HG03039 (cell line): ENCODE data around the gene HUS1.
A peak's percentile ranks its signal among the peaks of the same experiment; 100 is the strongest.
"Not testable (repeated sequence)": the region's sequence is repeated elsewhere in the genome, so short reads cannot be mapped to it uniquely, and the experiment has no call there.

Experiments
- ATAC-seq: cut with Tn5 transposase; IDR thresholded peaks from one replicate; pipeline ENCODE4 v1.9.1; 2021; ENCODE audit warnings: mild to moderate bottlenecking, moderate library complexity; ENCODE audit not compliant: unreplicated experiment

Gene HUS1

GRCh38 chr7:47980648-47981047, 1.2 kb upstream of the HUS1 start:
- not testable (repeated sequence) for ATAC-seq

- no peak for ATAC-seq
Observed at GRCh38 chr7:47979832-47980181, 392 bp upstream of the HUS1 start.

- ATAC-seq: no peak
Observed at GRCh38 chr7:47978790-47979144, 648 bp downstream of the HUS1 start.

GRCh38 chr7:47973739-47974138, 5.7 kb downstream of the HUS1 start:
- no peak for ATAC-seq

DNA sequence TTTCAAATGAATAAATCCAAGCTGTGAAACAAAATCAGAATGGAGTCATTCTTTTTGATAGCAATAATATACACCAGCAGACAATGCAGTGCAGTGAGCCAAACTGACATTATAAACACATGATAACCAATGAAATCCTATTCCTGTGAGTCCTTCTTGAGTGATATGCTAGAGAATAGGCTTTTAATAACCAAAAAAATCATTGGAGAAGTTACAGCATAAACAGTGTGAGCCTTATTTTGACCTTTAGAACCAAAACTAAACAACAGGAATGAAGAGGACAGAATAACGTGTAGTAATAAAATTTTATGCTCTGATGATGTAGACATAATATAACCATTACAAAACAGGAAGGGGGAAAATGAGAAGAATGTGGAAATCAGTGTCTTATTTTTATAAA, 8.7 kb downstream of the HUS1 start:
- no peak for ATAC-seq

DNA sequence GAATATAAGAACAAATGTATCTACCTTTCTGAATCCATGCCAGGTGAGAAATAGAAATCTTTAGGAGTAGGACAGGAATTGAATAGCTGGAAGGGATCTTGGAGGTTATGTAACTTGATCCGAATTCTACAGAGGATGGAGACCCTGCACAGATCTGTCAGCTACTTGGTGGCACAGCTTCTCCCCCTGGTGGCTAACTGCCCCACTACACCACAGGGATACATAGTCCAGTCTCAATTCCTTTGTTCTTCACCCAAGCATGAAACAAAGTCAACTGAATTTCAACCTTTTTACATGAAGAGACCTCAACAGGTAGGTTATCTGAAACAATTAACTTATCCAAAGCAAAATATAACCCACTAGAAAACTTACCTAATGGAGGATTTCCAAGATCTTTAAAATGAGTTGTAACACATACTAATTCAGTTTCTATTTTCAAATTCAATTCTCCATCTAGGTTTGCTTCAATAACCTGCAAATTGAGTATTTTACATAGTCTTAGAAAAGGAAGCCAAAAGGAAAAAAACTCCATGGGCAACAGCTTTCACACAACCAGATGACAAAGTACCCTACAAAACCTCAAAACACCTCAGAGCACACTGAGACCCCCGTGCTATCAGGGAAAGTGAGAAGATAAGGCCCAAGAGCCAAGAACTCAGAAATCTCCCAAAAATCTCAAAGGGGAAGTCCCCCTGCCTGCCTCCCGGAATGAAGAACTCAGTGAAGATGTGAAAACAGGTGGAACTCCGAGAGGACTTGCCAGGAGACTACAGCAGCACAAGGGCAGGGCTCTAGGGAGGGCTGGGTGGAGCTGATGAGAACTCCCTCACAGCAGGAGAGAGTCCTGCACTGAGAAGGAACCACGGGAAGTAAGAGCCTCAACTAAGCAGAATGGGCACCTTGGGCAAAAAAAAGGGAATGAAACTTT, 10.3 kb downstream of the HUS1 start:
- no peak for ATAC-seq

GRCh38 chr7:47967708-47968107, 11.7 kb downstream of the HUS1 start:
- ATAC-seq: no peak

DNA sequence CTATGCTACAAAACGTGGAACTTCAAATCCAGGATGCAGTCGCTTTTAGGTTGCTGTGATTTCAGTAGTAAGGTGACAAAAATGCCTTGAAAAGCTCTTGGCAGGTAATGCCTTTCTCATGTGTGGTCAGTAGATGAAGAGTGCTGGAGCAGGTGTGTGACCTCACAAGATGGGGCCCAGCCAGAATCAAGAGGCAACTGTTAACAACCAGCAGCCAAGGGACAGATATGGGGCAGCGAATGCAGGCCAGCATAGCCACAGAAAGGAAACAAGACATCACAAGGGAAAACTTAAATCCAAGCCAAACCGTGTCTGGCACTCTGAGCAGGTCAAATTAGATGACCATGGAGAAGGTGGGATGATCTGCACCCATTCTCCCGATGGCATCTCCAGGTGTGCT, 12.3 kb downstream of the HUS1 start:
- ATAC-seq: no peak

GRCh38 chr7:47965456-47965855, 14.0 kb downstream of the HUS1 start:
- ATAC-seq: no peak

DNA sequence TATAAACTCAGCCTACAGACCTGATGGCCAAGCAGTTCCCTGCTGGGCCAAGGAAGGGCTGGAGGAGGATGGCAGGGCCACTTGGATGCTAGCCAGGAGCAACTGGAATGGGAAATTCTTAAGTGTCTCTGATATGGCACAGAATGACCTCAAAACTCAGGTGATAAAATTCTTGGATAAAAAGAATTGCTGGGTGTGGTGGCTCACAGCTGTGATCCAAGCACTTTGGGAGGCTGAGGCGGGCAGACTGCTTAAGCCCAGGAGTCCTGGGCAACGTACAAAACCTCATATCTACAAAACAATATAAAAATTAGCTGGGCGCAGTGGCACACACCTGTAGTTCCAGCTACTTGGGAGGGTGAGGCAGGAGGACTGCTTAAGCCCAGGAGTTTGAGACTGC, 17.2 kb downstream of the HUS1 start:
- ATAC-seq: no peak

DNA sequence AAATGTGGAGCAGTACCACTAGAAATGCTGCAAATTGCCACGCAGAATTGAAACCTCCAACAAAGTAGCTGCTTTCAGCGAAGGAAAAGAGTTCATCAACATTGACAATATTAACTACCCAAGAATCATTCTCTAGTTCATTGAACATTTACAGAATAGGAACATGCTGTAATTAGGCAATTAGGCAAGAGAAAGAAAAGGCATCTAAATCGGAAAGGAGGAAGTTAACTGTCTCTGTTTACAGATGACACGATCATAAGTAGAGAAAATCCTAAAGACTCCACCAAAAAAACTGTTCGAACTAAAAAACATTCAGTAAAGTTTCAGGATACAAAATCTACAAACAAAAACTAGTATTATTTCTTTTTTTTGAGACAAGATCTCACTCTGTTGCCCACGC, 22.3 kb downstream of the HUS1 start:
- no peak for ATAC-seq

DNA sequence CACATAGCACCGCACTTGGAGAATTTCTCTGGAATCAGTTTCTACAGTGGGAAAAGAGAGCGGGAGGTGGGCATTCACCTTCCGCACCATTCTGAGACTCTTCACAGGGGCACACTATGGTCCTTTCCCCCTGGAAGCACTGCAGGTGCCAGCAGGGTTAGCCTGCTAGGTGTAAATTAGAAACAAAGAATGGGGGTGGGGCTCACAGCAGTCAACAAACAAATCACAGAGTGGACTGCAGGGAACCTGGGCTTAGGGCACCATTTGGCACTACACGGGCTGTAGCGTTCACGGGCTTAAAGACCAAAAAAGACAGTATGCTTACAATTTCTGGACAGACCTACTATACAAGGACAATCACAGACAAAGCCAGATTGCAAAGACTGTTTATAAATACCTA, 23.2 kb downstream of the HUS1 start:
- no peak for ATAC-seq

GRCh38 chr7:47954231-47954911, 25.0 kb downstream of the HUS1 start:
- ATAC-seq: peak; percentile 38

DNA sequence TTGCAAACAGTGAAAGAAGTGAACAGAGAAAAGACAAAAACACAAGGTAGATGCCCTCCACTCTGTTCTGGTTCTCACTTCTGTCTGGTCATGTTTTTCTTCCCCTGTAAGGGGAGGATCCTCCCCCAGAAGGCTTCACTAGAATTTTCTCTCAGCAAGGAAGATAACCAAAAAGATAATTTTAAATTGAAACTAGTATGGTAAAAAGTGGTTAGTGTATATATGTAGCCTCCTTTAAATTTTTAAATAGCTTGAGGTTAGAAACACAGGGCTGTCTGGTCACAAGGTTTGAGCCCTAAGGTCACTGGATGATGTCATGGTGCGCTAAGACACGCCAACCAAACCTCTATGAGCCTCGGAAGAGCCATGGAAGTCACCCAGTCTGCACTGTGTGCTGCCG, 25.6 kb downstream of the HUS1 start:
- peak; percentile 70 for ATAC-seq

DNA sequence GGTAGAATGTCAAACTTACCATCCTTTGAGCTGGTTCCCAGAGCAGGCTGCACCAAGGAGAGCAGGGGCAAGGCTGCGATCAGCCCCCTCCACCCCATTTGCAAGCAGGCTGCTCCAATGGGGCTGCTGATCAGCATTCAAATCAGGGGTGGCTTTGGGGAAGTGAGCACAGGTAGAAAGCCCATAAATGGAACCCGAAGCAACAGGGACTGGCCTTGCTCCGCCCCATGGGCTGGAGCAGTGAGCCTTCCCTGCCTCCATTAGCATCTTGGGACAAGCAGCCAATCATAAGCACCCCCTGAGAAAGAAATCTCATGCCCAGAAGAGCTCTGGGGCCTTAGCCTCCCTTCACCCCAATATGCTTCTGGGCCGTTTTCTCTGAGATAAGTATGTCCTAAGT, 27.2 kb downstream of the HUS1 start:
- ATAC-seq: no peak

DNA sequence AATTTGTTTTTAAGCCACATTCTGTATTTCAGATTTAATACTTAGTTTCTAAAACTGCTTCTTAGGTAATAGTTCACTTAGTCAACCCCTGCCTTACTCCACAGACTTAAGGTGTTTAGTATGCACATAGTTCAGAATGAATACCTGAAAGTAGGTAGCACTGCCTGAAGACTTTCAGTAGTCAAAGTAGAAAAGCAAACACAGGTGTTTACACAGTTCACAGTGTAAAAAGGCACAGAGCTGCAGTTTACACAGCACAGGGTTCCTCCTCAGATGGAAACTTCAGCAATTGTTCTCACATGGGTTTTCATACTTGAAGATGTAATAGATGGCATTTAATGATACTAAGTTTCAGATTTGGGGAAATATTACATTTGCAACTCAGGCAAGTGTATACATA, 28.0 kb downstream of the HUS1 start:
- no peak for ATAC-seq

- no peak for ATAC-seq
Observed at GRCh38 chr7:47950714-47951113, 28.7 kb downstream of the HUS1 start.

DNA sequence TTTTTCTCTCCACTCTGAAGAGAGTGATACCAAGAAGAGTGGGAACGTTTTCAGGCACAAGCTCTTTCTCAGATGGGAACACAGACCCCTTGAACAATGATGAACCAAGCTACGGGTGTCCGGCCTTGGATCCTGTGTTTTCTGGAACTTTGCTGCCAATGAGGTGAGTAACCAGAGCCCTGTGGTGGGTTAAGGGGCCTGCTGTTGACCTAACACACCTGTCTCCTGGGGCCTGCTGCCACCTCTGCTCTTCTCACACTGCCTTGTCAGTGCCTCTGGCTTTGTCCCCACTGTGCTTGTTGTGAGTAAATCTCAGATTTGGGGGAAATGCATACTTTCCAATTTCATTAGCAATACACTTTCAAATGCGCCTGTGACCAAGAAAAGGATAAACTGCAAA, 29.7 kb downstream of the HUS1 start:
- ATAC-seq: no peak

GRCh38 chr7:47948141-47948790, 31.1 kb downstream of the HUS1 start, which contains the start of gene PKD1L1:
PKD1L1 (minus strand) TSS chr7:47948466; CDS start chr7:47948440, 26 bp downstream.
- ATAC-seq: no peak

GRCh38 chr7:47947355-47947749, 32.1 kb downstream of the HUS1 start:
- ATAC-seq: no peak

- ATAC-seq: no peak
Observed at GRCh38 chr7:47946581-47947354, 32.6 kb downstream of the HUS1 start.
